K562 (cell line): ENCODE data around the gene GRB2. TPM values are rescaled to one million over a fixed set of nuclear protein-coding genes. Genes with fewer than 3 reads are reported as not detected.
A peak's percentile ranks its signal among the peaks of the same experiment; 100 is the strongest.
"Not testable (repeated sequence)": the region's sequence is repeated elsewhere in the genome, so short reads cannot be mapped to it uniquely, and the experiment has no call there.

Source experiments
- ATAC-seq: fragments of 200-7000 bp; cut with Tn5 transposase; 3 replicates; pipeline ENCODE4 v1.9.1; 2020; ENCODE audit warnings: moderate library complexity
- BruUV-seq: library from RNA; stranded (reverse); fragments of 400-500 nt; replicated peaks from 2 replicates; lab custom pipeline; 2021; lab: Mats Ljungman, UMichigan
- CTCF ChIA-PET: fragments of 300-600 bp; formaldehyde crosslinking; extraction: SDS; loops from one replicate; lab custom pipeline; 2021; ENCODE audit warnings: low intra/inter-chr PET ratio; lab: Yijun Ruan, JAX
- POLR2A ChIA-PET: fragments of 300-600, 350-650 bp; sonication (Branson Sonifier 250); formaldehyde crosslinking; extraction: SDS; loops from one replicate; lab custom pipeline; 2021; ENCODE audit warnings: antibody characterized with exemption, inconsistent platforms; lab: Yijun Ruan, JAX
- DNase-seq, 4 experiments: peaks; one replicate each; pipeline versions ENCODE4 v3.0.0 to v3.0.0-alpha.2; 2011 to 2018; ENCODE audit warnings: low spot score in 3 of 4, mixed read lengths in 3 of 4; ENCODE audit errors: extremely low read depth in 1 of 4
- FAIRE-seq: peaks from 2 replicates; lab custom pipeline; 2011; peaks lifted over from hg19 to GRCh38; lab: Jason Lieb, UNC
- H2AFZ ChIP-seq: 2 replicates; pipeline ENCODE4 v1.6.0; 2011; ENCODE audit warnings: low read depth, low read length, control low read depth, inconsistent platforms
- H3K27ac ChIP-seq: fragments of 200-600 bp; 3 replicates; pipeline ENCODE4 v1.8.0; 2011; ENCODE audit warnings: low read depth, mild to moderate bottlenecking, control low read depth, inconsistent platforms, low read length, moderate library complexity, mixed read lengths; ENCODE audit errors: extremely low read depth
- H3K27me3 ChIP-seq, 2 experiments: fragments of 300-600 bp in 1 of 2; 2 replicates in 1 of 2; 3 replicates in 1 of 2; pipeline versions ENCODE4 v1.6.0 to v1.8.0; 2011; ENCODE audit warnings: inconsistent platforms in 2 of 2, low read length in 2 of 2, mild to moderate bottlenecking in 1 of 2, mixed read lengths in 1 of 2, moderate library complexity in 1 of 2; ENCODE audit not compliant: control insufficient read depth in 2 of 2, insufficient read depth in 2 of 2
- H3K36me3 ChIP-seq: fragments of 300-600 bp; 3 replicates; pipeline ENCODE4 v1.8.0; 2011; ENCODE audit warnings: mild to moderate bottlenecking, low read length, inconsistent platforms; ENCODE audit not compliant: control insufficient read depth, insufficient read depth
- H3K4me1 ChIP-seq, 2 experiments: fragments of 200-600 bp in 1 of 2; replicated peaks in 1 of 2; 2 replicates in 1 of 2; 3 replicates in 1 of 2; pipeline versions ENCODE4 v1.5.1 to v1.8.0; 2011; ENCODE audit warnings: inconsistent platforms in 2 of 2, low read length in 2 of 2, mild to moderate bottlenecking in 1 of 2, mixed read lengths in 1 of 2, moderate library complexity in 1 of 2; ENCODE audit not compliant: control insufficient read depth in 2 of 2, insufficient read depth in 2 of 2
- H3K4me2 ChIP-seq: 2 replicates; pipeline ENCODE4 v1.6.1; 2011; ENCODE audit warnings: low read length, control low read depth, inconsistent platforms, mixed read lengths; ENCODE audit not compliant: insufficient read depth
- H3K4me3 ChIP-seq: fragments of 200-600 bp; sonication (generic), shearing (Covaris generic); 2 replicates; pipeline ENCODE4 v1.5.1; 2016; ENCODE audit warnings: control low read depth, inconsistent platforms
- H3K79me2 ChIP-seq: fragments of 200-600 bp; 3 replicates; pipeline ENCODE4 v1.8.0; 2011; ENCODE audit warnings: low read length, inconsistent platforms; ENCODE audit not compliant: control insufficient read depth, insufficient read depth
- H3K9ac ChIP-seq, 2 experiments: 2 replicates each; pipeline versions ENCODE4 v1.6.0 to v1.6.1; 2011; ENCODE audit warnings: low read depth in 2 of 2, low read length in 2 of 2, control low read depth in 1 of 2, inconsistent platforms in 1 of 2, mild to moderate bottlenecking in 1 of 2, mixed read lengths in 1 of 2; ENCODE audit not compliant: insufficient read depth in 1 of 2
- H3K9me1 ChIP-seq: one replicate; pipeline ENCODE4 v1.6.0; 2011; ENCODE audit warnings: inconsistent platforms, mild to moderate bottlenecking, low read length, moderate library complexity; ENCODE audit not compliant: control insufficient read depth, insufficient read depth
- H3K9me3 ChIP-seq: replicated peaks from 2 replicates; pipeline ENCODE4 v1.5.1; 2011; ENCODE audit warnings: low read depth, low read length, inconsistent platforms; ENCODE audit not compliant: control insufficient read depth, insufficient read depth
- H4K20me1 ChIP-seq: replicated peaks from 2 replicates; pipeline ENCODE4 v1.6.1; 2011; ENCODE audit warnings: low read length, inconsistent platforms, mixed read lengths; ENCODE audit not compliant: control insufficient read depth, insufficient read depth
- ZNF121 ChIP-seq: sonication (generic); formaldehyde crosslinking; conservative IDR thresholded peaks from 2 replicates; pipeline ENCODE4 v1.8.0; 2022; ENCODE audit warnings: missing genetic modification reagents
- ZNF740 ChIP-seq, 3 experiments: fragments of 200-800 bp in 1 of 3; sonication (Bioruptor generic) in 1 of 3; sonication (generic) in 1 of 3; formaldehyde crosslinking in 1 of 3; IDR thresholded peaks; 2 replicates each; pipeline versions ENCODE4 v1.6.1 to v1.8.0; 2016 to 2022; ENCODE audit warnings: mild to moderate bottlenecking in 2 of 3, missing compliant biosample characterization in 2 of 3, missing genetic modification characterization in 2 of 3, missing genetic modification reagents in 1 of 3
- WGBS: fragments of 100-300 bp; shearing (Covaris generic); methylation state at CpG from one replicate; pipeline ENCODE4 v1.1.6; 2016; ENCODE audit warnings: low coverage, mixed read lengths; ENCODE audit not compliant: insufficient coverage; ENCODE audit errors: missing lambda C conversion rate; 5-methylcytosine and 5-hydroxymethylcytosine counted together
- in situ Hi-C: fragments of 300-500 bp; cut with MboI; formaldehyde crosslinking; loops from 4 replicates; pipeline ENCODE4 v1.15.0; 2018; ENCODE audit warnings: inconsistent platforms, mixed read lengths
- intact Hi-C: fragments of 100-400 bp; cut with micrococcal nuclease; formaldehyde crosslinking; loops from 2 replicates; pipeline ENCODE4 v1.14.2; 2022
- polyA plus RNA-seq, 8 experiments: library from polyadenylated mRNA; depleted of rRNA in 4 of 8; stranded (reverse) in 5 of 8; unstranded in 3 of 8; fragments of >200 nt; fragmentation: Nextera tagmentation in 2 of 8; fragmentation: Illumina TruSeq in 1 of 8; extraction: Ambion mirVana in 2 of 8; extraction: Trizol in 1 of 8; gene quantifications; 2 replicates each; pipeline versions ENCODE4 v1.2.1 to v1.2.3, GENCODE V29; 2011 to 2014; ENCODE audit warnings: inconsistent platforms in 1 of 8, missing spikeins in 1 of 8
- total RNA-seq, 7 experiments: library from RNA; depleted of rRNA in 6 of 7; stranded (reverse); fragments of >200 nt in 6 of 7; fragmentation: Illumina TruSeq in 2 of 7; extraction: Trizol in 2 of 7; gene quantifications; 2 replicates each; pipeline versions ENCODE4 v1.2.1 to v1.2.3, GENCODE V29; 2011 to 2021; ENCODE audit warnings: low replicate concordance in 1 of 7
- TF ChIP-seq, protein P1 (sequence below): fragments of 250-450 bp; sonication (Bioruptor Pico); IDR thresholded peaks from 2 replicates; pipeline ENCODE4 v1.4.0; 2020; ENCODE audit warnings: mild to moderate bottlenecking

GRB2 gene
- total and polyA plus RNA-seq, 9 of the 15 experiments (the other 6 are each of a cell fraction or from before 2014, with no cell fraction given): 57.2 to 136 (median 84.8) TPM

- TF ChIP-seq ZNF740 (CRISPR knock-in tag; IDR thresholded peaks at IDR 0.05) (no peak), ZNF740 (tag; IDR thresholded peaks at IDR 0.05) (no peak)
- TF ChIP-seq, protein P1, sequence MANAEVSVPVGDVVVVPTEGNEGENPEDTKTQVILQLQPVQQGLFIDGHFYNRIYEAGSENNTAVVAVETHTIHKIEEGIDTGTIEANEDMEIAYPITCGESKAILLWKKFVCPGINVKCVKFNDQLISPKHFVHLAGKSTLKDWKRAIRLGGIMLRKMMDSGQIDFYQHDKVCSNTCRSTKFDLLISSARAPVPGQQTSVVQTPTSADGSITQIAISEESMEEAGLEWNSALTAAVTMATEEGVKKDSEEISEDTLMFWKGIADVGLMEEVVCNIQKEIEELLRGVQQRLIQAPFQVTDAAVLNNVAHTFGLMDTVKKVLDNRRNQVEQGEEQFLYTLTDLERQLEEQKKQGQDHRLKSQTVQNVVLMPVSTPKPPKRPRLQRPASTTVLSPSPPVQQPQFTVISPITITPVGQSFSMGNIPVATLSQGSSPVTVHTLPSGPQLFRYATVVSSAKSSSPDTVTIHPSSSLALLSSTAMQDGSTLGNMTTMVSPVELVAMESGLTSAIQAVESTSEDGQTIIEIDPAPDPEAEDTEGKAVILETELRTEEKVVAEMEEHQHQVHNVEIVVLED (CRISPR knock-in tag): no peak
Measured at GRCh38 chr17:75380315-75380714, 25.2 kb downstream of the GRB2 start (continued).

DNA sequence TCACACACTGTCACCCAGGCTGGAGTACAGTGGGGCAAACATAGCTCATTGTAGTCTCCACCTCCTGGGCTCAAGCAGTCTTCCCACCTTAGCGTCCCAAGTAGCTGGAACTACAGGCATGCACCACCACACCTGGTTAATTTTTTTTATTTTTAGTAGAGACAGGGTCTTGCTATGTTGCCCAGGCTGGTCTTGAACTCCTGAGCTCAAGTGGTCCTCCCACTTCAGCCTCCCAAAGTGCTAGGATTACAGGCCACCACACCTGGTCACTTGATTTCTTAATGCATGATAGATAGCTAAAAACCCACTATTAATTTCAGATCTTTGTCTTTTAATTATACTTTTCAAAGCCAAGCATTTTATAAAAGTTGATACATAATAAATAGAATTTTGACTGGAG lies 26.1 kb downstream of the GRB2 start:
- CTCF ChIA-PET, BruUV-seq, H3K4me2 ChIP-seq, FAIRE-seq, H3K4me1 ChIP-seq, H3K27ac ChIP-seq, H3K4me3 ChIP-seq, H2AFZ ChIP-seq, H3K9ac ChIP-seq, intact Hi-C loops, H3K9me1 ChIP-seq, H4K20me1 ChIP-seq, H3K9me3 ChIP-seq, H3K27me3 ChIP-seq, in situ Hi-C loops, DNase-seq, ATAC-seq: not testable (repeated sequence)
- peak; percentile 22; the same call in 1 of the 2 replicates for TF ChIP-seq ZNF121 (CRISPR knock-in tag)
- Histone ChIP-seq H3K79me2 (peaks cover 84% of the 10 kb centered on the region), H3K36me3 (peaks cover 34% of the 10 kb centered on the region)
- POLR2A ChIA-PET: interaction anchor here (0.6 to 3.3 kb wide), 6 partner anchors 9 to 154 kb away, joined by 3 to 11 read pairs (median 6); no protein-coding TSS in a partner anchor
- WGBS: 67% methylated on average over 1 of the region's 1 CpG
